Right renal cortex interstitium (tissue), 3 donors: Measurements from ENCODE around the gene PRSS48. TPM values are rescaled to one million over a fixed set of nuclear protein-coding genes. Genes with fewer than 3 reads are reported as not detected.
"Not testable (repeated sequence)": the region's sequence is repeated elsewhere in the genome, so short reads cannot be mapped to it uniquely, and the experiment has no call there.

ENCODE experiments used
- DNase-seq, 3 donors: peaks; one replicate each; pipeline ENCODE4 v3.0.0-alpha.2; 2013; ENCODE audit warnings: low read depth in 3 of 3, low spot score in 2 of 3
- polyA plus RNA-seq, 3 donors: library from polyadenylated mRNA; unstranded; fragments of 120-200 nt; gene quantifications; one replicate each; pipeline ENCODE4 v1.2.1, GENCODE V29; 2013; ENCODE audit not compliant: insufficient read length in 3 of 3

The PRSS48 gene
- polyA plus RNA-seq, 3 donors, result not detected

DNA sequence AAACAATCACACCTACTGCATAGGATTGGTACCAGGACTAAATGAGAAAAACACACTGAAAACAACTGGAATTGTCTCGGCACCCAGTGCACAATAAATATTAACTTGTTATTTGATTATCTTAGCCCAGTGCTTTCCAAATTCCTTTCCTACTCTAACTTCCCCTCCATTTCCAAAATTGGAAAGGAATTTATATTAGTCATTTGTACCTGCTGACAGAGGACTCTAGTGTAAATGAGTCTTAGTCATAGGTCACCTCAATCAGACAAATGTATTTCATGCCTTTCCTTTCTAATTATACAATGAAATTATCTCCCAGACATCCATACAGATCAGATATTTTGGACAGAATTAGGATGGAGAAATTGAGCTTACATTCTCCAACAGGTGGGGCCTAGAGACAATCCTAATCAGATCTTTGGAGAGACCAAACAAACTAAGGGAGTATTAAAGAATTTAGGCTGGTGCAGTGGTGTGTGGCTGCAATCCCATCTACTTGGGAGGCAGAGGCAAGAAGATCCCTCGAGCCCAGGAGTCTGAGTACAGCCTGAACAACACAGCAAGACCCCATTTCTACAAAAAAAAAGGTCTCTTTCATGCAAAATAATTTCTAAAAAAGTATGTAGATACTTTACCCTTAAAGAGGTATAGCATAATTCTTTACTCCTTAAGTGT is 38.4 kb downstream of the PRSS48 start:
- DNase-seq, result no peak

- no peak for DNase-seq
Measured at GRCh38 chr4:151316645-151317044, 39.7 kb downstream of the PRSS48 start.

DNA sequence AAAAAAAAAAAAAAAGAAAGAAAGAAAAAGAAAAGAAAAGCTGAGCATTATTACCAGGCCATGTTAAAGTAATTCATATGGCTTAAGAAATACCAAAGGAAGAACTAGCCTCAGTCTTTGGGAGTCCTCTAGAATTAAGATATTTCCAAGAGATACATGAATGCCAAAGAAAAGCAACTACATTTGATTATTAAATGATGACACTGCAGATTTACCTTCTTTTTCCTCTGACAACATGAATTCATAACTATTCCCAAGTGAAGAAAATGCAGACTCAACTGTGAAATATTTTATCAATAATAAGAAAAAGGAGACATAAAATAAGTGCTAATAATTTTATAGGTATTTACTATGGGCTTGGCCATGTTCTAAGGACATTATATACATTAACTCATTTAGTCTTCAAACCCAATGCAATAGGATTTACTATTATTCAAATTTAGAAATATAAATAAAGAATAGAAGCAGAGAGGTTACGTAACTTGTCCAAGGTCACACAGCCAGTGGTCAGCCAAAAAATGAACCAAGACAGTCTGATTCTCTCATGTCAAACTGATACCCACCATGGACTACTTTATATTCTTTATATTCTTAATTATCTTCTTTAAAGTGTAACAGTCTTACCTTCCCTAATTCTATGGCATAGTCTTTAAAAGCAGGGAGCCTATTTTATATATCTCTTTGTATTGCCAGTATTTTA is 41.5 kb downstream of the PRSS48 start:
- DNase-seq, result no peak

DNA sequence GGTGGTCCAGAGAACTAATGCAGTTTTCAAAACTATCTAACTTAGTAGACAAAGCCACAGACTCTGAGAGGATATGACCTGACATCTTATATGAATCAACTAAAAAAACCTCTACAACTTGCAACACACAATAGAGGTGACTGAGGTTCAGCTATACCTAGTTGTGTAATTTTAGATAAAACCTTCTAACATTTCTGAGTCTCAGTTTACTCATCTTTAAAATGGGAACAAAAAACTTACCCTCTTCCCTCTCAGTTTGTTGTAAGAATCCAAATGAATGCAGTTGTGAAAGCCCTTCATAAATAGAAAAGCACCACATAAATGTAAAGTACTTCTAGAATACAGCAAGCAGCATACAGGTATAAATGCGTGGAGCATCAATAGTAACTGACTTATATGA is 42.5 kb downstream of the PRSS48 start:
- no peak for DNase-seq

DNA sequence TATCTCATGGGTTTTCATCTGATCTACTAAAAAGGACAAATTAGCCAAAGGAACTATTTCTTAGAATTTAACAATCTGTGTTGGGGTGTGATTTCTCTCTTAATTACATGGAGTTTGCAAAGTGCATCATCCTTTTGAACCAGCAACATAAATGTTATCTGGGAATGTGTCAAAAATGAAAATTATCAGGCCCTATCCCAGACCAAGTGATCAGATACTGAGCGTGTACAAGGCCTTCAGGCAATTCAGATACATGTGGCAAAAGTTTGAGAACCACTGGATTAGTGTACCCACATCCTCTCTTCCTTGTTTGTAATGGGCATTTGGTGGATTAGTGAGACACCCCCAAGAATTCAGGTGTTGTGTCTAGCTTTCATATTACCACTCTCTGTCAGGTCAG is 44.6 kb downstream of the PRSS48 start:
- DNase-seq, result no peak

GRCh38 chr4:151322161-151322560 is 45.2 kb downstream of the PRSS48 start:
- DNase-seq, result not testable (repeated sequence)

DNA sequence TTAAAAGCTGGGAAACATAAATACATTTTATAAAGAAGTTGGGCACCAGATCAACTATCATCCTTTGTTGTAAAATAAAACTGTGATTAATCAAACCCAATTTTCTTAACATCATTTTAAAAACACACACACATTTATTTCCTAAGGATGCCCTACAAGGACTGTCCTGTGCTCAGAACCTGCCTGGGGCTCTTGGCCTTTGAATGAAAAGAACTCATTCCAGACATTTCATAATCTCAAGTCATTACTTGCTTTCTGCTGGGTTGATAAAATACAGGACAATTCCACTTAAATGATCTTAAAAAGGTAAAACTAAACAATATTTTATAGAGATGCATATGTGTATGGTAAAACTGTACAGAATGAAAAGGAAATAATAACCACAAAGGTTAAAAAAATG is 45.6 kb downstream of the PRSS48 start:
- DNase-seq, result no peak

DNA sequence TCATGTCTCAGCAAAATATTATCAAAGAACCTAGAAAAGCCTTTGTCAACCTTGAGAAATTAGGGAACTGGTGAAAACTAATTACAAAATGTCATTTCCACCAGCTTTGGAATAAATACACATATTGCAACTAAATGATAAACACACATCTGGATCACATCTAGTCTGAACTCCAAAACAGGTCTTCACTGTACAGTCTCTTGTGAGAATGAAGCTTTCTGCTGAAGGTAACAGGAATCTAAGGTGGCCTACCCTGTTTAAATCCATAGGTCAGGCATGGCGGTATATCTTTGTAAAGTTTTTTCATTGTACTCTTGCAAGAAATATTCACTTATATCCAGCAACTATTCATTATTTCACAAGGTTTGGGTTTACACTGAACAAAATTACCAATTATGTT is 46.7 kb downstream of the PRSS48 start:
- DNase-seq, result no peak

DNA sequence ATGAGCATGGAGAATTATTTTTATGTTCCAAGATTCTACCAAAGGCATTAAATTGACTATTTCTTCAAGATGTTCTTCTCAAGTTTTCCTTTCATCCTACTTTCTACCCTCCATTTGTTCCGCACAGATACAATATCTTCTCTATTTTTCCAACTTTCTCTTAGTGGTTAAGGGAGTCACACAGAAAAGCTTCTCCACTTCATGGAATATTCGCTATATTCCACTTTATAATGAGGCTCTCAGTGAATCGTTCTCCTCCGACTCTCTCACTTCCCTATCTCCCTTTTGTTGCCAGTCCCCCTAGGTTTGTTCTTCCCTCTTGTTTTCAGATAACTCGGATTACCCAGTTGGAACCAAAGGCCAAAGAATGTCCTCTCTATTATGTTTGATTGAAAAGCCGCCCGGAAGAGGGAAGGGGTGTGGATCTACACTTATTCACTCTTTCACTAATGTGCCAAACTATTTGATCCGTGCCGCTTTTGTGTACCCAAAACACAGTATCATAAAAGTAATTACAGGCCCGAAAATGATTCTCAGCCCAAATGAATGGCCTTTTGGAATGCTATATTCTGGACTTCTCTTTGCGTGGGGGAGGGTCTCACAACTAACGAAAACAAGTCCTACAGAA is 47.3 kb downstream of the PRSS48 start:
- DNase-seq, result peak in 1 of 3 donors; percentile 31

GRCh38 chr4:151324752-151325110 is 47.8 kb downstream of the PRSS48 start:
- DNase-seq, result peak in 1 of 3 donors; percentile 47

DNA sequence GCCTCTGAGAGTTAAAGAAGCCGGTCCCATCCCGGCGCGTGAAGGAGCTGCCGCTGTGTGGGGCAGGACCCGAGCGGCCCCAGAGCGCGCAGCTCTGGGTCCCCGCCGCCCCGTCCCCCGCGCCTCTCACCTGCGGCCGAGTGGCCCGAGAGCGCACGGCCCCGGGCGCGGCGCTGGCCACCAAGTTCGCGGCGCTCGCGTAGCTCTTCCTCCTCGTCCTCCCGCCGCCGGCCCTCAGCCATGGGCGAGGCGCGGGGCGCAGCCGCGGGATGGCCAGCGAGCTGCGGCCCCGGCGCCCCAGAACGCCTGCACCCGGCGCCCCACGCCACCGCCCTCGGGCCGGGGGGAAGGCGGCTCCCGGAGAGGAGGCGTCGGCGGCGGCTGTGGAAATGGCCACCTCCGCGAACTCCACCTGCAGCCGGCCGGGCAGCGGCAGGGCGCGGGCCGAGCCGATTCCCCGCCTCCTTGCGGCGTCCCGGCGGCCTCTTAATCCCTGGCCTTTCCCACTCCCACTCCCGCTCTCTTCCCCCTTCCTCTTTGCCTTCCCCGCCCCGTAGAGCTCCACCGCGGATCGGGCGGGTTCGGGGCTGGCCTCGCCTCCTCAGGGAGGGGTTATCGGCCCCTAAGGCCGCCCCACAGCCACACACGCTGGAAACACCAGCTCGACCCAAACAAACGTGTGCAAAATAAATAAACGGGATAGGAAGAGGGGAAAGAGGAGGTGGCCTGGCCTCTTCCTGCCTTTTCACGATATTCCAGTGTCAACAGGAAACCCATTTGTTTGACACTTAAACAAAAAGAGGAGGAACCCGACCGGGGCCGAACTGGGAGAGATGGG is 48.4 kb downstream of the PRSS48 start, which contains the start of gene SH3D19:
Gene SH3D19, minus strand, starts transcription at position 495 of the 838 bp plus-strand sequence. Its CDS starts 253 bp downstream, at position 242.
- peak in 1 of 3 donors; percentile 29 for DNase-seq

GRCh38 chr4:151325949-151326246 is 48.9 kb downstream of the PRSS48 start:
- DNase-seq, result no peak

DNA sequence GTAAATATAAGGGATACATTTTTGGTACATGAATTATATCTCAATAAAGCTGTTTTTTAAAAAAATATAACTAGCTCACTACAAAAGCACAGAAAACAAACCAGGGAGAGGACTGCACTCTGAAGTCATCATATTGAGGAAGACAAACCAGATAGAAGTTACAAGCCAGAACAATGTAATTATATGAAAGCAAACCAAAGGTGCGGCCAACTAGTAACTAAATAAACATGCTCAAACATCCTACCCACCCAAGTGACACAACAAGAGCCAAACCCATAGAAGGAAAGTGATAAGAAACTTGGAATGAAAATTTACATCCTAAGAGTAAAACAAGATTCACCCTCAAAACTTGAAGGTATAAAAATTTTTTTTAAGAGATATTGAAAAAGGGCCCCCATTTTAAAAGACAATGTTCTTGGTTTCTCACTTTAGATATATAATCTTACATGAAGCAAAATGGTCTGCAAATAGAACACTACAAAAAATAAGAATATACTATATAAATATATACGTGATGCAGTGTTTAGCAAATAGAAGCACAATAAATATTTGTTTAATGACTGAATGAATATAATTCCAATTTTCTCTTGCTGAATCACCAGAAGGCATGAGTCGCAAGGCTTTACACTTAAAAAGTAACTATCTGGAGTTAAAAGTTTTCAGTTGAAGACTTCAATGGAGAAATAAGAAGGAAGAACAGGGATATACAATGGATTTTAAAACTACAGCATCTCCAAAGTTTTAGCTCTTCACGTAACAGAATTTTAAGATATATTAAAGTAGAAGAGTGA is 52.5 kb downstream of the PRSS48 start:
- DNase-seq, result no peak

GRCh38 chr4:151331276-151332042 is 54.5 kb downstream of the PRSS48 start:
- DNase-seq, result no peak

GRCh38 chr4:151339467-151339866 is 62.5 kb downstream of the PRSS48 start:
- DNase-seq, result no peak

- DNase-seq, result no peak
Measured at GRCh38 chr4:151340751-151341385, 63.9 kb downstream of the PRSS48 start.
